MCF 10A (cell line): ENCODE data around the gene ZDHHC11. TPM values are rescaled to one million over a fixed set of nuclear protein-coding genes. Genes with fewer than 3 reads are reported as not detected.
"Not testable (repeated sequence)": the region's sequence is repeated elsewhere in the genome, so short reads cannot be mapped to it uniquely, and the experiment has no call there.

Source experiments
- BruUV-seq: library from RNA; stranded (reverse); fragments of 400-500 nt; replicated peaks from 2 replicates; lab custom pipeline; 2021; lab: Mats Ljungman, UMichigan
- CTCF ChIA-PET: fragments of 300-600 bp; sonication (Branson Sonifier 250); formaldehyde crosslinking; extraction: SDS; loops from one replicate; lab custom pipeline; 2021; ENCODE audit warnings: antibody characterized with exemption, inconsistent platforms; lab: Yijun Ruan, JAX
- POLR2A ChIA-PET: fragments of 300-600, 350-650 bp; sonication (Branson Sonifier 250); formaldehyde crosslinking; extraction: SDS; loops from one replicate; lab custom pipeline; 2020; ENCODE audit warnings: antibody characterized with exemption, inconsistent platforms; lab: Yijun Ruan, JAX
- DNase-seq: peaks from one replicate; pipeline ENCODE4 v3.0.0-alpha.2; 2018; ENCODE audit not compliant: unreplicated experiment
- H3K27ac Mint-ChIP-seq: one replicate; pipeline ENCODE4 v1.8.0; 2022; ENCODE audit warnings: mild to moderate bottlenecking, low read depth, mixed read lengths; ENCODE audit not compliant: unreplicated experiment
- H3K27me3 Mint-ChIP-seq: one replicate; pipeline ENCODE4 v1.8.0; 2022; ENCODE audit warnings: mixed read lengths; ENCODE audit not compliant: insufficient read depth, unreplicated experiment
- H3K36me3 Mint-ChIP-seq: one replicate; pipeline ENCODE4 v1.8.0; 2022; ENCODE audit warnings: mild to moderate bottlenecking, moderate library complexity, mixed read lengths; ENCODE audit not compliant: insufficient read depth, unreplicated experiment
- H3K4me1 Mint-ChIP-seq: one replicate; pipeline ENCODE4 v1.8.0; 2022; ENCODE audit warnings: mixed read lengths; ENCODE audit not compliant: insufficient read depth, unreplicated experiment
- H3K4me3 Mint-ChIP-seq: one replicate; pipeline ENCODE4 v1.8.0; 2022; ENCODE audit warnings: mild to moderate bottlenecking, moderate library complexity, mixed read lengths; ENCODE audit not compliant: unreplicated experiment
- H3K9me3 Mint-ChIP-seq: one replicate; pipeline ENCODE4 v1.8.0; 2022; ENCODE audit warnings: mixed read lengths; ENCODE audit not compliant: unreplicated experiment
- intact Hi-C: fragments of 100-400 bp; cut with micrococcal nuclease; formaldehyde crosslinking; loops from 2 replicates; pipeline ENCODE4 v1.14.1; 2022
- total RNA-seq: library from RNA; stranded (reverse); gene quantifications from 2 replicates; pipeline ENCODE4 v1.2.3, GENCODE V29; 2022

Gene ZDHHC11
- total RNA-seq, 1 experiment from 2014 or later: 2.0 TPM

GRCh38 chr5:844426-844825 is 6.4 kb downstream of the ZDHHC11 start:
- H3K27ac Mint-ChIP-seq, intact Hi-C loops, CTCF ChIA-PET, BruUV-seq, H3K4me3 Mint-ChIP-seq, H3K4me1 Mint-ChIP-seq, POLR2A ChIA-PET, H3K9me3 Mint-ChIP-seq, H3K36me3 Mint-ChIP-seq, DNase-seq: not testable (repeated sequence)
- H3K27me3 Mint-ChIP-seq: peaks cover 11% of the 10 kb centered on the region

- POLR2A ChIA-PET, BruUV-seq, H3K4me3 Mint-ChIP-seq, H3K27ac Mint-ChIP-seq, H3K9me3 Mint-ChIP-seq, CTCF ChIA-PET, H3K4me1 Mint-ChIP-seq, intact Hi-C loops, DNase-seq, H3K36me3 Mint-ChIP-seq: not testable (repeated sequence)
- H3K27me3 Mint-ChIP-seq: peaks cover 11% of the 10 kb centered on the region
Observed at GRCh38 chr5:843926-844325, 6.9 kb downstream of the ZDHHC11 start.

DNA sequence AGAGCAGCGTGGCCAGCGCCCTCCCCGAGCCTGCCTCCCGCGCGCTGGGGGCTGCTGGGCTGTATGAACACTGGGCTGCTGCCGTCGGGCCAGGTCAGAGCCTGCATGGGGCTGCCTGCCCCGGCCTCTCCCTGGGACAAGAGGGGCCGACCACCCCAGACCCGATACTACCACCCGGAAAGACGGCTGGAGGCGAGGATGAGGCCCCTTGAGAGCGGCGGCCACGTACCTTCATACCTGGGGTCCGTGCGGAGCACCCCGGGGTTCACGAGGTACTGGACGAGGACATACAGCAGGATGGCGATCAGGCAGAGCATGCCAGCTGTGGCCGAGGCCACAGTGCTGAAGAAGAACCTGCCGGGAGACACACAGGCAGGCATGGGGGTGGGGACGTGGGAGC is 7.4 kb downstream of the ZDHHC11 start:
- H3K36me3 Mint-ChIP-seq, BruUV-seq, H3K9me3 Mint-ChIP-seq, DNase-seq, H3K4me1 Mint-ChIP-seq, intact Hi-C loops, POLR2A ChIA-PET, H3K27ac Mint-ChIP-seq, CTCF ChIA-PET, H3K4me3 Mint-ChIP-seq: not testable (repeated sequence)
- H3K27me3 Mint-ChIP-seq: peaks cover 11% of the 10 kb centered on the region

- intact Hi-C loops, POLR2A ChIA-PET, CTCF ChIA-PET: not testable (repeated sequence)
Observed at GRCh38 chr5:842402-843221, 8.2 kb downstream of the ZDHHC11 start.

GRCh38 chr5:841531-842401 is 9.0 kb downstream of the ZDHHC11 start:
- not testable (repeated sequence) for H3K27ac Mint-ChIP-seq

More at GRCh38 chr5:842402-843221, 8.2 kb downstream of the ZDHHC11 start:
- H3K36me3 Mint-ChIP-seq, H3K9me3 Mint-ChIP-seq, DNase-seq, H3K4me1 Mint-ChIP-seq, H3K27ac Mint-ChIP-seq, BruUV-seq, H3K4me3 Mint-ChIP-seq: not testable (repeated sequence)
- peaks cover 11% of the 10 kb centered on the region for H3K27me3 Mint-ChIP-seq

GRCh38 chr5:840974-841435 is 9.8 kb downstream of the ZDHHC11 start:
- intact Hi-C loops, H3K9me3 Mint-ChIP-seq, BruUV-seq, H3K27me3 Mint-ChIP-seq, H3K36me3 Mint-ChIP-seq, H3K4me1 Mint-ChIP-seq, H3K27ac Mint-ChIP-seq, DNase-seq, H3K4me3 Mint-ChIP-seq, POLR2A ChIA-PET: not testable (repeated sequence)
- CTCF ChIA-PET: interaction anchor here (0.7 kb wide), 1 partner anchor 393 kb away, joined by 3 read pairs; no protein-coding TSS in a partner anchor

More at GRCh38 chr5:841531-842401, 9.0 kb downstream of the ZDHHC11 start:
- POLR2A ChIA-PET, H3K4me3 Mint-ChIP-seq, H3K36me3 Mint-ChIP-seq, H3K4me1 Mint-ChIP-seq, intact Hi-C loops, BruUV-seq, H3K9me3 Mint-ChIP-seq, H3K27me3 Mint-ChIP-seq: not testable (repeated sequence)
- CTCF ChIA-PET: interaction anchor here (0.7 kb wide), 1 partner anchor 394 kb away, joined by 3 read pairs; no protein-coding TSS in a partner anchor
- peak; percentile 26 for DNase-seq

DNA sequence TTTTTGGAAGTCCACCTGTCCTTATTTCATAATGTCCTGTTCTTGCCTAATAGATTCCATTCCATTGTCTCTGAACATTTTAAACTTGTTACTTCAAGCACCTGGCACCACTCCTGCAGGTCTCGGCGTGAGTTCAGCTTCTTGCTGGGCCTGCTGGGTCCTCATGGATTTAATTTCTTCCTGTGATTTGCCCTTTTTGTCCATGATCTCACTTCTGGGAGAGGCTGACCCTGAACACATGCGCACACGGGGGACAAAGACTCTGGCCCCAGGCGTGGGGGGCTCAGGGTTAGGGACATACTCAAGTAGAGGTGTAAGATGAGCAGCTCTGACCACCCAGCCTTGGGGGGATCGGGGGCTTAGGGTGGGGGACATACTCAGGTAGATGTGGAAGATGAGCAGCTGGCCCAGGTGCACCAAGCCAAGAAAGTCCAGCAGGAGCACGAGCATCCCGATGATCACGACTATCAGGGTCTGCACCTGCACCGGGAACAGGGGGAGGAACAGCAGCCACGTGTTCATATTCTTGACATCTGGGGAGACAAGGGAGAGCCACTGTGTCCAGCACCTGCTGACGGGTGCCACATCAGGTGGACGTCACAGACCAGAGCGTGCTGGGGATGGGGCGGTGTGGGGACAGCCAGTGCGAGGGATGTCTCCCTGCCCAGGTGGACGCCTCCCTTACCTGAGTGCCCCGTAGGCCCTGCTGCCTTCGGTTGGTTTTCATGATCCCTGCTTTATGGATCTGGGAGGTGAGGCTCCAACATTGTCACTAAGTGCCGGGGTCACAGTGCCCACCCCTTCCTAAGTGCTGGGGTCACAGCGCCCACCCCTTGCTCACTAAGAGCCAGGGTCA is 10.4 kb downstream of the ZDHHC11 start:
- H3K27me3 Mint-ChIP-seq, H3K4me3 Mint-ChIP-seq, BruUV-seq, H3K27ac Mint-ChIP-seq, H3K36me3 Mint-ChIP-seq, H3K4me1 Mint-ChIP-seq, H3K9me3 Mint-ChIP-seq, intact Hi-C loops: not testable (repeated sequence)
- ChIA-PET CTCF (interaction anchor here (0.6 kb wide), 1 partner anchor 186 kb away, joined by 3 read pairs; no protein-coding TSS in a partner anchor), POLR2A (interaction anchor here (0.5 kb wide), 1 partner anchor 22 kb away, joined by 5 read pairs; no protein-coding TSS in a partner anchor)
- peak; percentile 73 for DNase-seq

DNA sequence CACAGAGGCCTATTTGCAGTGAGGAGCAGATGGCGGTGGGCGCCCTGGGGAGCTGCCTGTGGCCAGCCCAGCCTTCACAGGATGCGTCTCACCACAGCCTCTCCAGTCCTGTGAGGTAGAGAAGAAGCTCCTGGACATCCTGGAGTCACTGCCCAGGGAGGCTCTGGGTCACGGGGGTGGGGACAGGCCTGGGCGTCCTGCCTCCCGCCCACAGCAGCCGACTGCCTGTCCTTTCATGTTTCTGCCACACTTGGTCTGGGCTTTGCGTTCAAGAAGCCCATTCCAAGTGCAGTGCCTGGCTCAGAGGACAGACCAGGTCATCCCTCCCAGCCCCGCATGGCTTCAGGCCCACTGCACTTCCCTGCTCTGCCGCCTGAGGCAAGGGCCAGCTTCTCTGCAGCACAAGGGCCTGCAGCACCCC is 12.3 kb downstream of the ZDHHC11 start:
- H3K36me3 Mint-ChIP-seq, H3K4me1 Mint-ChIP-seq, H3K27me3 Mint-ChIP-seq, BruUV-seq, H3K27ac Mint-ChIP-seq, H3K4me3 Mint-ChIP-seq, DNase-seq, intact Hi-C loops, H3K9me3 Mint-ChIP-seq, POLR2A ChIA-PET, CTCF ChIA-PET: not testable (repeated sequence)
